NT2/D1 (cell line): ENCODE results near the gene CNTD1.

Source experiments
- DNase-seq: peaks from one replicate; pipeline ENCODE4 v3.0.0-alpha.2; 2011; ENCODE audit warnings: low read depth, low spot score
- H3K27me3 ChIP-seq: 2 replicates; pipeline ENCODE4 v1.6.0; 2011; ENCODE audit warnings: mild to moderate bottlenecking; ENCODE audit not compliant: insufficient read length, insufficient read depth
- H3K36me3 ChIP-seq: 2 replicates; pipeline ENCODE4 v1.6.1; 2011; ENCODE audit warnings: mild to moderate bottlenecking, low read length, mixed read lengths; ENCODE audit not compliant: insufficient read depth, insufficient read length
- H3K4me1 ChIP-seq: 2 replicates; pipeline ENCODE4 v1.5.1; 2011; ENCODE audit not compliant: insufficient read depth, insufficient read length
- H3K4me3 ChIP-seq: 2 replicates; pipeline ENCODE4 v1.5.1; 2011; ENCODE audit warnings: low read depth; ENCODE audit not compliant: insufficient read length
- H3K9ac ChIP-seq: 2 replicates; pipeline ENCODE4 v1.6.0; 2011; ENCODE audit warnings: low read depth; ENCODE audit not compliant: insufficient read length
- H3K9me3 ChIP-seq: 2 replicates; pipeline ENCODE4 v1.5.1; 2011; ENCODE audit warnings: mild to moderate bottlenecking, low read length; ENCODE audit not compliant: insufficient read depth
- SUZ12 ChIP-seq: IDR thresholded peaks from 2 replicates; pipeline ENCODE4 v1.6.1; 2011; ENCODE audit not compliant: insufficient read length, insufficient read depth; ENCODE audit errors: extremely low read depth
- YY1 ChIP-seq: IDR thresholded peaks from 2 replicates; pipeline ENCODE4 v1.6.1; 2011; ENCODE audit not compliant: insufficient read length, insufficient read depth
- ZNF274 ChIP-seq: IDR thresholded peaks from 2 replicates; pipeline ENCODE4 v1.6.1; 2011; ENCODE audit warnings: mild to moderate bottlenecking, low read depth, low read length

The CNTD1 gene

DNA sequence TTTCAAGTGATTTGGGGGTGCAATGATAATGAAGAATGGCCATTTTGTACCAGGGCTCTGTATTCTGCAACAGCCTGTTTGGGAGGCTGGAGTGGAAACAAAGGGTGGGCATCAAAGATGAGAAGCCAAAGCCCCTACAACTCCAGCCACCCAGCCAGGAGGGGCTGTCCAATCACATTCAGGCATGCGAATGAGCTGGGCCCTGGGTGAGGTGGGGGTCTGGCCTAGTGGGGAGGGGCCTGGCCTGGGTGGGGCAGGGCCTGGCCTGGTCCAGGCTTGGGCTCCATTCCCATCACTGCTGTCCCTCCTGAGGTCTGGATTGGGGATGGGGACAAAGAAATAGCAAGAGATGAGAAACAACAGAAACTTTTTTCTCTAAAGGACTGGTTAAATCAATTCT lies 58.7 kb downstream of the CNTD1 start:
- no peaks in the 10 kb centered on the region for H3K27me3 ChIP-seq
- TF ChIP-seq ZNF274 (no peak), YY1 (no peak), SUZ12 (no peak)

More for the DNA sequence above, 58.7 kb downstream of the CNTD1 start:
- peaks cover 4% of the 10 kb centered on the region for H3K4me1 ChIP-seq
- H3K9me3 ChIP-seq: no peaks in the 10 kb centered on the region
- no peak overlapping the region for H3K9ac ChIP-seq
- H3K36me3 ChIP-seq: no peaks in the 10 kb centered on the region
- DNase-seq: no peak
- no peak overlapping the region for H3K4me3 ChIP-seq
